ENCODE results near the gene NCK2. TPM values are rescaled to one million over a fixed set of nuclear protein-coding genes. Genes with fewer than 3 reads are reported as not detected.

Gene NCK2
- total and polyA plus RNA-seq, 2 of the 4 experiments (the other 2 are of a cell fraction): 15.8 to 22.2 TPM

DNA sequence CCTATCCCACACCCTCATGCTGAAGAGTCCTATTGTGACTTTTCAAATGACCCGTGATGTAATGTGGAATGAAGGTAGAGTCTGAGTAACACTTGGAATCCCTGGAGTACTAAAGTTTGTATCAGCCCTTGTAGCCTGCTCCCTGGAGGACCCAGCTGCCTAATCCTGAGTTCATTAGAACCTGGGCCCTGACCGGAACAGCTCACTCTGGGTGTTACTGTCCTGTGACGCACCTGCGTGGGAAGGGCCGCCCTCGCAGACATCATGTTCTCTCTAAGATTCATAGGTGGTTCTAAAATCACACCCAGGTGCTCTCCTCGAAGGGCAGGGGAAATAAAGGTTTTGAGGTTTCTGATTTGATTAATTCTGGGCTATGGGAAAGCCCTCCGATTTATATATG lies 62.3 kb downstream of the NCK2 start:
- H3K9ac ChIP-seq (ENCODE audit: low read depth, low read length): no peak overlapping the region
- no peak overlapping the region for H2BK120ac ChIP-seq (ENCODE audit: low read depth, low read length)
- dilution Hi-C loops (cut with HindIII; ENCODE audit: low sequenced_read_pairs, unreplicated experiment): no loop called here
- H3K79me1 ChIP-seq (ENCODE audit: low read depth in 1 of 2, low read length in 2 of 2): peaks cover 44 to 60% of the 10 kb centered on the region in 2 experiments
- no peak overlapping the region for H3K23ac ChIP-seq (ENCODE audit: low read depth, low read length)
- DNase-seq (no peak), ATAC-seq (ENCODE audit: low read depth) (no peak)
- no TSS peak for BruUV-seq (replicated peaks)
- H3K9me3 ChIP-seq (ENCODE audit: control insufficient read depth, insufficient read depth, low read length): no peaks in the 10 kb centered on the region
- ChIA-PET CTCF (no interaction called here), POLR2A (ENCODE audit: unreplicated experiment) (no interaction called here)
- no peak overlapping the region for H2BK20ac ChIP-seq (ENCODE audit: low read depth, low read length)
- H3K27ac ChIP-seq (ENCODE audit: insufficient read depth, low read length): no peak overlapping the region
- no peak overlapping the region for H2AK9ac ChIP-seq (replicated peaks; ENCODE audit: low read depth, low read length, poor library complexity)
- no peak overlapping the region for H4K5ac ChIP-seq (ENCODE audit: low read depth, low read length)
- TF ChIP-seq MAFK (IDR thresholded peaks at IDR 0.05; ENCODE audit: low read depth, low read length) (no peak), SMC3 (IDR thresholded peaks at IDR 0.05; ENCODE audit: low read depth, low read length) (no peak), RCOR1 (IDR thresholded peaks at IDR 0.05; ENCODE audit: insufficient replicate concordance, low read length) (no peak), BHLHE40 (IDR thresholded peaks at IDR 0.05; ENCODE audit: low read depth, low read length) (no peak), RAD21 (IDR thresholded peaks at IDR 0.05; ENCODE audit: low read length) (no peak), FOS (IDR thresholded peaks at IDR 0.05; ENCODE audit: low read depth, low read length) (no peak), MXI1 (IDR thresholded peaks at IDR 0.05; ENCODE audit: borderline replicate concordance, low read depth, low read length) (no peak), MAZ (IDR thresholded peaks at IDR 0.05; ENCODE audit: borderline replicate concordance, low read depth, low read length) (no peak), CHD1 (IDR thresholded peaks at IDR 0.05; ENCODE audit: low read depth, low read length) (no peak), NFE2L2 (IDR thresholded peaks at IDR 0.05; ENCODE audit: low read depth, low read length) (no peak), POLR2A (IDR thresholded peaks at IDR 0.05; ENCODE audit: low read depth, low read length) (no peak), CEBPB (IDR thresholded peaks at IDR 0.05; ENCODE audit: low read depth, low read length) (no peak), RFX5 (IDR thresholded peaks at IDR 0.05; ENCODE audit: low read depth, low read length) (no peak)
- TF ChIP-seq, protein P1, sequence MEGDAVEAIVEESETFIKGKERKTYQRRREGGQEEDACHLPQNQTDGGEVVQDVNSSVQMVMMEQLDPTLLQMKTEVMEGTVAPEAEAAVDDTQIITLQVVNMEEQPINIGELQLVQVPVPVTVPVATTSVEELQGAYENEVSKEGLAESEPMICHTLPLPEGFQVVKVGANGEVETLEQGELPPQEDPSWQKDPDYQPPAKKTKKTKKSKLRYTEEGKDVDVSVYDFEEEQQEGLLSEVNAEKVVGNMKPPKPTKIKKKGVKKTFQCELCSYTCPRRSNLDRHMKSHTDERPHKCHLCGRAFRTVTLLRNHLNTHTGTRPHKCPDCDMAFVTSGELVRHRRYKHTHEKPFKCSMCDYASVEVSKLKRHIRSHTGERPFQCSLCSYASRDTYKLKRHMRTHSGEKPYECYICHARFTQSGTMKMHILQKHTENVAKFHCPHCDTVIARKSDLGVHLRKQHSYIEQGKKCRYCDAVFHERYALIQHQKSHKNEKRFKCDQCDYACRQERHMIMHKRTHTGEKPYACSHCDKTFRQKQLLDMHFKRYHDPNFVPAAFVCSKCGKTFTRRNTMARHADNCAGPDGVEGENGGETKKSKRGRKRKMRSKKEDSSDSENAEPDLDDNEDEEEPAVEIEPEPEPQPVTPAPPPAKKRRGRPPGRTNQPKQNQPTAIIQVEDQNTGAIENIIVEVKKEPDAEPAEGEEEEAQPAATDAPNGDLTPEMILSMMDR (conservative IDR thresholded peaks at IDR 0.05; ENCODE audit: low read depth, low read length): no peak
- TF ChIP-seq, protein P2, sequence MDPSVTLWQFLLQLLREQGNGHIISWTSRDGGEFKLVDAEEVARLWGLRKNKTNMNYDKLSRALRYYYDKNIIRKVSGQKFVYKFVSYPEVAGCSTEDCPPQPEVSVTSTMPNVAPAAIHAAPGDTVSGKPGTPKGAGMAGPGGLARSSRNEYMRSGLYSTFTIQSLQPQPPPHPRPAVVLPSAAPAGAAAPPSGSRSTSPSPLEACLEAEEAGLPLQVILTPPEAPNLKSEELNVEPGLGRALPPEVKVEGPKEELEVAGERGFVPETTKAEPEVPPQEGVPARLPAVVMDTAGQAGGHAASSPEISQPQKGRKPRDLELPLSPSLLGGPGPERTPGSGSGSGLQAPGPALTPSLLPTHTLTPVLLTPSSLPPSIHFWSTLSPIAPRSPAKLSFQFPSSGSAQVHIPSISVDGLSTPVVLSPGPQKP (IDR thresholded peaks at IDR 0.05; ENCODE audit: borderline replicate concordance, low read depth, low read length): no peak
- TF ChIP-seq, protein P3, sequence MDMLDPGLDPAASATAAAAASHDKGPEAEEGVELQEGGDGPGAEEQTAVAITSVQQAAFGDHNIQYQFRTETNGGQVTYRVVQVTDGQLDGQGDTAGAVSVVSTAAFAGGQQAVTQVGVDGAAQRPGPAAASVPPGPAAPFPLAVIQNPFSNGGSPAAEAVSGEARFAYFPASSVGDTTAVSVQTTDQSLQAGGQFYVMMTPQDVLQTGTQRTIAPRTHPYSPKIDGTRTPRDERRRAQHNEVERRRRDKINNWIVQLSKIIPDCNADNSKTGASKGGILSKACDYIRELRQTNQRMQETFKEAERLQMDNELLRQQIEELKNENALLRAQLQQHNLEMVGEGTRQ (IDR thresholded peaks at IDR 0.05; ENCODE audit: low read depth, low read length): no peak
- no peak overlapping the region for H4K91ac ChIP-seq (ENCODE audit: insufficient read depth, low read depth, low read length)
- H4K20me1 ChIP-seq (ENCODE audit: insufficient read depth, low read length): peaks cover 57% of the 10 kb centered on the region
- no peak overlapping the region for H3K18ac ChIP-seq (ENCODE audit: low read depth, low read length)
- H3K56ac ChIP-seq (ENCODE audit: extremely low read depth, insufficient read depth, low read length): no peak overlapping the region
- H3K27me3 ChIP-seq (ENCODE audit: control insufficient read depth, insufficient read depth, low read length): no peaks in the 10 kb centered on the region
- H2BK5ac ChIP-seq (ENCODE audit: low read depth, low read length, poor library complexity, severe bottlenecking): no peak overlapping the region
- no peak overlapping the region for H2AK5ac ChIP-seq (ENCODE audit: low read depth, low read length)
- no peak overlapping the region for H3K4me3 ChIP-seq (ENCODE audit: insufficient read depth, low read depth, low read length)
- intact Hi-C loops (cut with micrococcal nuclease): no loop called here
- peaks cover 8% of the 10 kb centered on the region for H3K4me1 ChIP-seq (ENCODE audit: control insufficient read depth, insufficient read depth, low read length)
- no peak overlapping the region for H3K14ac ChIP-seq (replicated peaks; ENCODE audit: low read depth, low read length)
- H3K36me3 ChIP-seq (ENCODE audit: control insufficient read depth, insufficient read depth, low read length): peaks cover 4% of the 10 kb centered on the region
- no peak overlapping the region for H3K4ac ChIP-seq (ENCODE audit: low read depth, low read length)
- H4K8ac ChIP-seq (ENCODE audit: low read depth in 2 of 2, low read length in 2 of 2): no peak overlapping the region
- no CpG with 5 or more reads among the region's 8 CpGs for WGBS, 2 experiments (ENCODE audit: extremely low coverage in 2 of 2, insufficient read length in 1 of 2)
- no peak overlapping the region for H2AFZ ChIP-seq (replicated peaks; ENCODE audit: low read length, poor library complexity)
- H2BK15ac ChIP-seq (ENCODE audit: low read depth, low read length): no peak overlapping the region
- H3K4me2 ChIP-seq (ENCODE audit: low read depth, low read length): no peak overlapping the region
- H3K9me1 ChIP-seq (ENCODE audit: insufficient read depth, low read length): peaks cover 15% of the 10 kb centered on the region
- in situ Hi-C loops (cut with MboI; ENCODE audit: low sequenced_read_pairs): no loop called here

Data from IMR-90 (cell line).